HG03196 (cell line): ENCODE results near the gene FXR2.
"Not testable (repeated sequence)": the region's sequence is repeated elsewhere in the genome, so short reads cannot be mapped to it uniquely, and the experiment has no call there.

ENCODE experiments used
- ATAC-seq: cut with Tn5 transposase; IDR thresholded peaks from one replicate; pipeline ENCODE4 v1.9.1; 2021; ENCODE audit not compliant: unreplicated experiment

Gene FXR2

DNA sequence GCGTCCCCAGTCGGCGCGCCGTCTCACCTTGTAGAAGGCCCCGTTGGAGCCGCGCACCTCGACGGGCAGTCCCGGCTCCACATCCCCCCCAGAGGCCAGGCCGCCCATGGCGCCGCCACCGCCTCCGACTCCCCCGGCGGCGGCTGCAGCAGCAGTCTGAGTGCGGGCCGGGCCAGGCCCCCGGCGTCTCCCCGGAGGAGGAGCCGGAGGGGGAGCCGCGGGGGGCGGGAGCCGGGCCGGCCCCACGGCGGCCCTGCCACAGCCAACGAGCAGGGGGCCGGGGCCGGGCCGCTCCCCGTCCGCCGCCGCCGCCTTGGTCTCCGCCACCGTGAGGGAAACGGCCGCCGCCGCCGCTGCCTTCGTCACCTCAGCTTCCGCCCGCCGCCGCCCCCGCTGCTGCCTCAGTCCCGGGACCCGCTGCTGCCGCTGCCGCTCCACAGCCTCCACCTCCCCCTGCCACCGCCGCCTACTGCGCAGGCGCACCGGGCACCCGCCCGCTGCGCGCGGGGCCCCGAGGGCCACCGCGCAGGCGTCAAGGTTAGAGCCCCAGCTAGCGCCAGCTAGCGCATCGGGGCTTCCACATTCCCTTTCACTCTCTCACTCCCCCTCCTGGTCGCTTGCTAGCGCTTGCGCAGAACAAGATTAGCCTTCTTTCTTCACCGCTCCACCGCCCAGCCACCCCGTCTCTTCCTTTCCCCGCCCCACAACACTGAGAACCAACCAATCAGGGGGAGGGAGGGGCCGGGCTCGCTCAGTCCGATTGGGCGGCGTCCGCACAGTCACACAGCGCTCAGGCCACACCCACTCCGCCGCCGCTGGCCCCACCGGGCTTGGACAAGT, at the start of gene FXR2:
Gene FXR2 (minus strand): TSS at position 473 of the 840 bp plus-strand sequence. CDS start 365 bp downstream, at position 108.
- ATAC-seq, result peak; percentile 89

DNA sequence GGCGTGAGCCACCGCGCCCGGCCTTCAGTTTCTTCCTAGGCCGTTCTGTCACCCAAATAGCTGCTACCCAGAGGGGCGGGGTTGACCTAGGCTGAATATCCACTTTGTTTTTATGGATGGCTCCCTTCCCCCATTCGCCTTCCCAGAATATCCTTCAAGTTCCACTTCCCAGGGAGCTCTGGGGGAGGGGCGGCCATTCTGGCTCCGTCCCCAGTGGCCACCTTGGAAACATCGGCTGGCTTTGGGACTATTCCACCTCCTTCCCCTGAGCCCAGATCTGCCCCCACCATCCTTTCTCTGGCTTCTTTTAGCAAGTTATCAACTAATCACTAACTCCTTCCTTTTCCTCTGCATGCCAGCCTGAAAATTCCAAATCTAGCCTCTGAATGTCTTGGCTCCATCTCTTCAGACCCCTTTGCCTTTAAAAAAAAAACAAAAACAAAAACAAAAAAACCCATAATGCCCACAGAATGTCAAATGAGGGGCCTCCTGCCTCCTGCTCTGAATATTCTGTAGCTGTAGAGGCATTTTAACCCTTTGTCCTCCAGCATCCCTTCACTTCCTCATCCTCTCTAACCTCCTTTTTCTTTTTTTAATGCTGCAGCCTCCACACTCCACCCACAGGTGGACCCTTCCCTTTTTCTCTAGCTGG, 42.4 kb upstream of the FXR2 start:
- ATAC-seq, result no peak

DNA sequence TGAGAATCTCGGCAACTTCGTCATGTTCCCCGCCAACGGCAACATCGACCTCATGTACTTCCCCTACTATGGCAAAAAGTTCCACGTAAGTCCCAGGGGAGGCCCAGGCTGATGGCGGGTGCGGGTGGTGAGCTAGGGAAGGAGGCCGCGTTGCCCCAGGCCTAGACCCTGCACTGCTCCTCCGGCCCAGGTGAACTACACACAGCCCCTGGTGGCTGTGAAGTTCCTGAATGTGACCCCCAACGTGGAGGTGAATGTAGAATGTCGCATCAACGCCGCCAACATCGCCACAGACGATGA, 40.8 kb upstream of the FXR2 start:
- no peak for ATAC-seq

DNA sequence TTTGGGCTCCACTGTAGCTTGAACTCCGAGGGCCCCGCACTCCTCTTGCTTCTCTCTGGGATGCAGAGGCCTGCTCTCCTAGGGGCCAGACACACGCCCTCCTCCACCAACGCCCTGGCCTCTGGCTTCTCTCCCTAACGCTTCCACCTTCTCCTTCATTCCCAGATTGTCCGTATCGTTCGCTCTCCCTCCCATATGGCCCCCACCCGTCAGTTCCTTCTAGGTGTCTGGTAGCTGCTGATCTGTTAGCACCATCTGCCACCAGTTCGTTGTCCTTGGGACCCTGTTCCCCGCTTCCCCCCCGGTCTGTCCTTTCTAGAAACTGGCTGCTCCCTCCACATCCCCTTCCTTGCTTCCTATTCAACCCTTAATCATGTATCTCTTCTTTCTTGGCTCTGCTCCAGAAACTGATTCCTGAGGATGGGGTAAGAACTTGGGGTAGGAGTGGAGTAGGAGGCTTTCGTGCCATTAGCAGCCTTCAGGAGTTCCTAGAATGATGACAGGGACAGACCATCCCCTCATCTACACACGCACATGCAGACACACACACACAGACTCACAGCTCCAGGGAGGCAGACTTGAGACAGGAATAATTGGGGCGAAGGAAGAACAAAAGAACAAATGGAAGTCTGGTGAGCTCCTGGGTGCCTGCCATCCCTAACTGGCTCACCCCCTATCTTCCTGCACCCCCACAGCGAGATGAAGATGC, 40.3 kb upstream of the FXR2 start:
- ATAC-seq, result no peak

DNA sequence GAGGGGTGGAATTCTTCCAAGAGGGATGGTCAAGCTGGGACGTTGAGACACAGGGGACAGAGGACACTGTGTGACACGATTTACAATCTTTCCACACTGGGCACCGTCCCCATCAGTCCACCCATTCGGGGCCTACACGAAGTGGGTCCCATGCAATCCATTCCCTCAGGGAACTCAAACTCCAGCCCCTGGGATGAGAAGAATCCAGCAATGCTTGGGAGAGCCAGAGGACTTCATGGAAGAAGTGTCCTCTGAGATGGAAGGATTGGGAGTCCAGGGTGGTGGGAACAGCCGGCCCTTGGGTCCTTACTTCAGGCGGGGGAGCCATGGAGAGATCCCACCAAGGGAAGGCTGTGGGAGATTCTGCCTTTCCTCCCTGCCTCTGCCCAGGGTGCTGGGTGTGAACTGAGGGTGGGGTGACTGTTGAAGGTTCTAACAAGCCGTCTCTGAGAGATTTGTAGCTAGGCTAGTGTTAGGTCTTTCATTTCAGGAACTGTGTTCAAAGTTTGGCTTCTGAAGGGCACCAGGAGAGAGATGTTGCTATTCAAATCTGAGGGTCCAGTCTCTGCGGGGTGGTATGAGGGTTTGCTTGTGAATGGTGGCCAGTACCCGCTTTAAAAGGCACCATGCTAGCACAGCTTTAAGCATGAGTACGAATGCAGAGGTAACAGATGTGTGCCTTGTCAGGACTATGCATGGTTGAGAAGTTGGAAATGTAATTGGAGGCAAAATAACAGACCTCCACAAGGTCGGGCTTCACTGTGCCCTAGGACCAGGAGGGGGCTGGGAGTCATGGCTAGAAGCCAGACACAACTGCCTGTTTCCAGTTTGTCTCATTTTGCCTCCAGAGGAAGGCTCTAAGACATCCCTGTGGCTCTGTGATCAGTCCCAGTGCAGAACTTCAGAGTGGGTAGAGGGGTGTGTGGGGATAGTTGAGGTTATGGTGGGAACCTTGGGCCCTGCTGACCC, 38.0 kb upstream of the FXR2 start:
- no peak for ATAC-seq

DNA sequence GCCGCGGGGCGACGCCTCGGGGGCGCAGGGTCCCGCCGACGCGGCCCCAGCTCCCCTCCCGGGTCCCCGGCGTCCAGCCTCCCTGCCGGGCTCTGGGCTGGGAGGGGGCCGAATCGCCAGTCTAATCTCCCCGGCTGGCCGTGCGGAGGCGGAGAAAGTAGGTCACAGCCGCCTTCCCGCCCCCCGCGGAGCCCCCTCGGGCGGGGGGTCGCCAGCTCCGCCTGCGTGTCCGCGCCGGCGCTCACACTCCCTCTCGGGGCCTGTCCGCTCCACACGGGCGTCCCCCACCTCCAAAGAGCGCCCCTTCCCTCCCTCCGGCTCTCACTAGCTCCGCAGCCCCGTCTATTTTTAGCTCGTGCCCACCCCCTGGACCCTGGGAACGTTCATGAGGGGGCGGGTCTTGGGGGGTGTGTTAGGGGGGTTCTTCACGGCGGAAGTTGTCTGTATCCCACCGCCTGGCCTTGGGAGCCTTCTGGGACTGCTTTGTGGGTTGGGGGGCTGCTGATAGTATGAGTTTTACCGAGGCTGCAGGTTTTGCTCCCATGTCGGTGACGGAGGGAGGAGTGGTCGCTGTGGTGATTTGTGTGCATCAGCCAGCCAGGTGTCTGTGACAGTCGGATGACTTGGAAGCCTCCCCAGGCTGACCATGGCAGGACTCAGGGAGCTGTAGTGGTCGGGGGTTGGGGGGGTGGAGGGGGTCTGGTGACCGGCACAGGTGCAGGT, 37.1 kb upstream of the FXR2 start:
- no peak for ATAC-seq

DNA sequence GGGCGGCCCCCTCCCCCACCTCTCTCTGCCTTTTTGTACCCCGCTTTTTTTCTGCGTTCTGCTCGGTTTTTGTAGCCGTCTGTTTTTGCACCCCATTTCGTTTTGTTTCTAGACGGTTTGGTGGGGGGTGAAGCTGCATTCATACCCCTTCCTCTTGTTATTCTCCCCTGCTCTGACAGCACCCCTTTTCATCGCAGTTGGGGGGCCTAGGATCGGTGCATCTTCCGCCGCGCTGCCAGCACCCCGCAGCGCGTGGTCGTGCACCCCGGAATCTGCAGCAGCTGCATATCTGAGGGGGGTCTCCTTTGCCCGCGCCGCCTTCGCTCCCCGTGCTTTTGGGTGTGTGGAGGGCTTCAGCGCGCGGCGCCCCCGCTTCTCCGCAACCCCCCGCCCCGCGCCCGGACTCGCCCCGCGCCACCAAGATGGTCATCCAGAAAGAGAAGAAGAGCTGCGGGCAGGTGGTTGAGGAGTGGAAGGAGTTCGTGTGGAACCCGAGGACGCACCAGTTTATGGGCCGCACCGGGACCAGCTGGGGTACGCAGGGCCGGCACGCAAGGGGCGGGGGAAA, 36.5 kb upstream of the FXR2 start:
- no peak for ATAC-seq

DNA sequence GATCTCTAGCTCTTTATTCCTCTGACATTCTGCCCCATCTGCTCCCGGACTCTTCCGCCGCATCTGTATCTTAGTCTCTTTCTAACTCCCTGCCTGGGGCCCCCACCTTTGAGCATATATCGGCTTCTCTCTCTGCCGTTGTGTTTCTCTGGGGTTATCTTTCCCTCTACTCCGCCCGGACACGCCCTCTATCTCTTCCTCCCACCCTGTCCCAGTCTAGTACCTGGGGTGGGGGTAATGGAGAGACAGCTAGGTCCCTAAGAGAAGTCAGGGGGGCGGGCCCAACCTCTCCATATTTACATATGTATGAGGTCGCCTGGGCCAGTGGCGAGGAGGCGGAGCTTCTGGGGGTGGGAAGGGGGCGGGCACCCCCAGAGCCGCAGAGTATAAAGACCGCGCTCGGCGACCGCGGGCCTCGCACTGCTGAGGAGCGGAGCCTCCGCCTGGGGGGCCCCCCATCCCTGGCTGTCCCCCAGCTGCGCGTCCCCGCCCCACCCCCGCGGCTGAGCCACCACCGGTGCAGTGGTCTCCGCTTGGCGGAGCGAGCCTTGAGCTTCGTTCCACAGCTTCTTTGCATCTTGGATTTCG, 35.9 kb upstream of the FXR2 start, which contains the start of gene ATP1B2:
Gene ATP1B2 (plus strand): TSS at position 418 of the 588 bp plus-strand sequence. CDS start 593 bp downstream, outside the sequence.
- ATAC-seq, result no peak

DNA sequence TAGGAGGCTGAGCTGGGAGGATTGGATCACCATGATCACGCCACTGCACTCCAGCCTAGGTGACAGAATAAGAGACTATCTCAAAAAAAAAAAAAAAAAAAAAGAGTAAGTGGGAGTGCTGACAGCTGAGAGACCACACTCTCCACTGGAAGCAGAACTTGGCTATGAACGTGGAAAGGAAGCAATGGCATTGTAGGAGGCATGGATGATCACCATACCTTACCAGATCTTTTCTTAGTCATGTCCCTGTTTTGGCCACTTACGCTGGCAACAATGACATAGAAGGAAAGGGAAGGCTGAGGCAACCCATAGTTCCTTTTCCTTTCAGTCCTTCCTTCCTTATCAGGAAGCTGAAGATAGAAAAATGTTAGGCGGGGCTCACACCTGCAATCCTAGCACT, 32.3 kb upstream of the FXR2 start:
- ATAC-seq, result no peak

DNA sequence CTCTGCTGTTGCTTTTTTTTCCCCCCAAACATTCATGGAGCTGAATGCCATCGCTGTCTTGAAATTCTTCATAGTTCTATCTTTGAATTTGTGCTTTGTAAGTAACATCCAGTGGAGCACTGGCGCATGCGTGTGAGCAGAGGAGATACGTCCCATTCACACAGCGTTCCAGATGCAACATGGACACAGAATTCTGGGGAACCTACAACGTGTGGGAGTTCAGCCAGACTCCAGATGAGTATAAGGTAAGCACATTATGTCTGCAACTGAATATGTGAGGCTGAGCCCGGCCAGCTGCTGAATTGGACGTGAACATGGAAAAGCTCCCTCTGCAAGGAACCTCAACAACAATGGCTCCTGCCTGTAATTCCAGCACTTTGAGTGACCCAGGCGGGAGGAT, 31.8 kb upstream of the FXR2 start:
- ATAC-seq, result no peak

DNA sequence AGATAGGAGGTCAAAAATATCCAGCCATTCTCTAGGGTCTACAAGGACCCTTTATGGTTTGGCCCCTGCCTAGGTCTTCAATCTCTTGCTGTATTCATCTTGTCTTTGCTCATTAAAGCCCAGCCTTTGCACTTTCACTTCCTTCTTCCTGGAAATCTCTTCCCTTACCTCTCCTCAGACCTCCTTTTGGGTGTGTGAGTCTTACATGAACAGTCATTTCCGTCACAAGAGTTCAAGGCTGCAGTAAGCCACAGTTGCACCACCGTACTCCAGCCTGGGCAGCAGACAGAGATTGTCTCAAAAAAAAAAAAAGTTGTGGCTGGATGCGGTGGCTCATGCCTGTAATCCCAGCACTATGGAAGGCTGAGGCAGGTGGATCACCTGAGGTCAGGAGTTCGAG, 30.1 kb upstream of the FXR2 start:
- ATAC-seq, result no peak

DNA sequence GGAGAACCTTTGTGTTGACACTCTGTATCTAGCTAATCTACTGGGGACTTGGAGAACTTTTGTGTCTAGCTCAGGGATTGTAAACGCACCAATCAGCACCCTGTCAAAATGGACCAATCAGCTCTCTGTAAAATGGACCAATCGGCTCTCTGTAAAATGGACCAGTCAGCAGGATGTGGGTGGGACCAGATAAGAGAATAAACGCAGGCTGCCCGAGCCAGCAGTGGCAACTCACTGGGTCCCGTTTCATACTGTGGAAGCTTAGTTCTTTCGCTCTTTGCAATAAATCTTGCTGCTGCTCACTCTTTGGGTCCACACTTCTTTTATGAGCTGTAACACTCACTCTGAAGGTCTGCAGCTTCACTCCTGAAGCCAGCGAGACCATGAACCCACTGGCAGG, 26.9 kb upstream of the FXR2 start:
- ATAC-seq, result not testable (repeated sequence)

DNA sequence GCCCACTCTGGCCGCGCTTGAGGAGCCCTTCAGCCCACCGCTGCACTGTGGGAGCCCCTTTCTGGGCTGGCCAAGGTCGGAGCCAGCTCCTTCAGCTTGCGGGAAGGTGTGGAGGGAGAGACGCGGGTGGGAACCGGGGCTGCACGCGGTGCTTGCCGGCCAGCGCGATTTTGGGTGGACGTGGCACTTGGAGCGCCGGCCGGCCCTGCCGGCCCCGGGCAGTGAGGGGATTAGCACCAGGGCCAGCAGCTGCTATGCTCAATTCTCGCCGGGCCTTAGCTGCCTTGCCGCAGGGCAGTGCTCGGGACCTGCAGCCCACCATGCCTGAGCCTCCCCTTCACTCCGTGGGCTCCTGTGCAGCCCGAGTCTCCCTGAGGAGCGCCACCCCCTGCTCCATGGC, 26.1 kb upstream of the FXR2 start:
- no peak for ATAC-seq

DNA sequence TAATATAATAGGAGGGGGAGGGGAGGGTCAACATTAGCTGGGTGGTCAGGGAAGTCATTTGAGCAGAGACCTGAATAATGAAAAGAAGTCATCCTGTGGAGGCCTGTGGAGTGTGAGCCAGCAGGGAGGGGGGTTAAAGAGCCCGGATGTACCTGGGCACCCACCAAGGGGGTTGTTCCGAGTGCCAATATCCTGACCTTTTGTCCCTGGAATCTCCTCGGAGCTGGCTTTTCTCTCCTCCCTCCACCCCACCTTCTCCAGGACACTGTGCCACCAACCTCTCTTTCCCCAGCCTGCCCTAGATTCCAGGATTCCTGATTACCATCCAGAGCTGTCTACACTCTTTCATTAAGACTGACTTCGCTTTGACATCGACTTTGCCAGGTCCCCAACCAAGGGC, 21.5 kb upstream of the FXR2 start:
- ATAC-seq, result no peak

DNA sequence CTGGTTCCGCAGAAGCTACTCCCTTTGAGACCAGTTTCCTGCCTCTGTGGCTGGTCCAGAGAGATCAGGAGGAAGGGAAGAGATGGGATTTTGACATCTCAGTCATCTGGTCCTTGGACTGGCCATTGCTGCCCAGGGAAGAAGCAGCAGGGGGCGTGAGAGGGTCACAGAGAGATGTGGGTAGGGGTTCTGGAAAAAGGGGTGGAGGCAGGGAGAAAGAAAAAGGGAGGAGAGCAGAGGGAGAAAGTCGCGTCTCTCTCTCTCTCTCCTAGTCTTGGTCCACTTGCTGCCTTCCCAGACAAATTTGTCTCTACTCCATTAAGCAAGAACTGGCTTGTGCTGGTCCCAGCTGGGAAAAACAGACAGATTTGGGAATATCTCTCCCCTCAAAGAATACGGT, 19.7 kb upstream of the FXR2 start:
- no peak for ATAC-seq

DNA sequence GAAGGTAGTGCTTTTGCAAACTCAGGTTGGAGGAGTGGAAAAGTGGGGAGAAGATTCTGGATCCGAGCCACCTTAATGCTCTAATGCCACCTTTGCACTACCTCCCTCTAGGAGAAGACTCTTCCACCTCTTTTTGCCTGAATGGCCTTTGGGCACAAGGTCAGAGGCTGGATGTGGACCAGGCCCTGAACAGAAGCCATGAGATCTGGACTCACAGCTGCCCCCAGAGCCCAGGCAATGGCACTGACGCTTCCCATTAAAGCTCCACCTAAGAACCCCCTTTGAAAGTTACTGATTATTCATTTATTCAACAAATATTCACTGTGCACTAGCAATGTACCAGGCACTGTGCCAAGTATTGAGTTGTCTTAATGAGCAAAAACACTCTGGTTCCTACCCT, 18.4 kb upstream of the FXR2 start:
- no peak for ATAC-seq

DNA sequence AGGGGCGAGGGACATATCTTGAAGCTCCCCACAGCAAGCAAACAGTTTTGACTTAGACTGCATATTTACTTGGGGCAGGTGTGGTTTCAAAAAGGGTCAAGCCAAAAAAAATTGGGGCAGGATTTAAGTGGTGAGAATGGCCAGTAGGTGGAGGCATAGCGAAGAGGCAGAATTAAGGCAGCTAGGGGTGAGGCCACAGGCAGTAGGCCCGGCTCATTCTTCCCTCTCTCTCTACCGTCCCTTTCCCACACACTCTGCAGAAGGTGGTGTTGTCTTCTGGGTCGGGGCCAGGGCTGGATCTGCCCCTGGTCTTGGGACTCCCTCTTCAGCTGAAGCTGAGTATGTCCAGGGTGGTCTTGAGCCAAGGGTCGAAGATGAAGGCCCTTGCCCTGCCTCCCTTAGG, 17.8 kb upstream of the FXR2 start:
- no peak for ATAC-seq

DNA sequence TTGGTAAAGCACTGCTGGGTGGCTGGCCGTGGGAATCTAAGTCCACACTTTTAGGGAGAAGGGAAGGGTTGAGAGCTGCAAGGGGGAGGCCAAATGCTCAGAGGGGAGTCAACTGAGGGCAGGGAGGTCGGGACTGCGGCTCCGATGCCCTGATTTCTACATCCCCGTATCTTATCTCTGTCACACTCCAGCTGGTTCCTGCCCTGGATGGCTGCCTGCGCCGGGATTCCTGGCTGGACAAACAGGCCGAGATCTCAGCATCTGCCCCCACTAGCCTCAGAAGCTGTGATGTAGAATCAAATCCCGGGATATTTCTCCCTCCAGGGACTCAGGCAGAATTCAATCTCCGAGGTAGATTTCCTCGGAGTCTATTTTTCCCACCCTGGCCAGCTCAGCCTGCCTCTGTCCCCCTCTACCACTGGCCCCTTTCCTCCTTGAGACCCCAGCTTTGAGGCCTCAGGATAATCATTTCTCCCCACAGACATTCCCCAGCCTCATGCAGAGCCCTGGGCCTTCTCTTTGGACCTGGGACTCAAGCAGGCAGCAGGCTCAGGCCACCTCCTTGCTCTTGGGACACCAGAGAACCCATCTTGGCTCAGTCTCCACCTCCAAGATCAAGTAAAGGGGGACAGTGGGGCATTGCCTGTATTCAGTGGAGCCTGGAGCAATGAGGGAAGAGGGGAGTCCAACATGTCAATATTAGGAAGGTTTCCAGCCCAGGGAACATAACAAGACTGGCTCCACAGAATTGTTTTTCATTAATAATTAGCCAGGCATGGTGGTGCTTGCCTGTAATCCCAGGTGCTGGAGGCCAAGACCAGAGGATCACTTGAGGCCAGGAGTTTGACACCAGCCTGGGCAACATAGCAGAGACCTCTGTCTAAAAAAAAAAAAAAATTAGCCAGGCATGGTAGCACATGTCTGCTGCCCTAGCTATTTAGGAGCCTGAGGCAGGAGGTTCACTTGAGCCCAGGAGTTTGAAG, 17.0 kb upstream of the FXR2 start:
- no peak for ATAC-seq
